ENCODE data around the gene PCDHB4.

The PCDHB4 gene

GRCh38 chr5:141121563-141121962 lies at the start of gene PCDHB4:
PCDHB4 (plus strand) TSS chr5:141121818; CDS start chr5:141121999, 181 bp downstream.
- DNase-seq (ENCODE audit: low read depth), result peak; percentile 2
- TF ChIP-seq MYC (IDR thresholded peaks at IDR 0.05; ENCODE audit: low read depth, low read length) (no peak), CTCF (IDR thresholded peaks at IDR 0.05; ENCODE audit: low read depth, low read length) (no peak), POLR2A (IDR thresholded peaks at IDR 0.05; ENCODE audit: extremely low read depth, insufficient read length) (no peak)

GRCh38 chr5:141077826-141078225 lies 43.8 kb upstream of the PCDHB4 start:
- no peak for TF ChIP-seq MYC (IDR thresholded peaks at IDR 0.05; ENCODE audit: low read depth, low read length)
- no peak for TF ChIP-seq MAX (IDR thresholded peaks at IDR 0.05; ENCODE audit: low read depth, low read length)
- no peak for TF ChIP-seq CTCF (IDR thresholded peaks at IDR 0.05; ENCODE audit: low read depth, low read length)
- no peak for TF ChIP-seq POLR2A (IDR thresholded peaks at IDR 0.05; ENCODE audit: extremely low read depth, insufficient read length)
- peak; percentile 24 for DNase-seq (ENCODE audit: low read depth)

More at GRCh38 chr5:141121563-141121962, at the start of gene PCDHB4:
- H3K4me3 ChIP-seq (ENCODE audit: low read depth, low read length), result no peak within 1 kb of the TSS

GRCh38 chr5:141082228-141082627 lies 39.4 kb upstream of the PCDHB4 start:
- H3K4me3 ChIP-seq (ENCODE audit: low read depth, low read length), result no peak overlapping the region
- DNase-seq (ENCODE audit: low read depth), result no peak
- TF ChIP-seq POLR2A (IDR thresholded peaks at IDR 0.05; ENCODE audit: extremely low read depth, insufficient read length), result no peak
- TF ChIP-seq CTCF (IDR thresholded peaks at IDR 0.05; ENCODE audit: low read depth, low read length), result no peak
- no peak for TF ChIP-seq MAX (IDR thresholded peaks at IDR 0.05; ENCODE audit: low read depth, low read length)
- TF ChIP-seq MYC (IDR thresholded peaks at IDR 0.05; ENCODE audit: low read depth, low read length), result no peak

More at GRCh38 chr5:141077826-141078225, 43.8 kb upstream of the PCDHB4 start:
- H3K4me3 ChIP-seq (ENCODE audit: low read depth, low read length), result no peak overlapping the region

GRCh38 chr5:141084487-141084989 lies 37.1 kb upstream of the PCDHB4 start:
- TF ChIP-seq MYC (IDR thresholded peaks at IDR 0.05; ENCODE audit: low read depth, low read length) (no peak), CTCF (IDR thresholded peaks at IDR 0.05; ENCODE audit: low read depth, low read length) (peak; percentile 52), MAX (IDR thresholded peaks at IDR 0.05; ENCODE audit: low read depth, low read length) (no peak)
- peak overlapping the region; percentile 56 for H3K4me3 ChIP-seq (ENCODE audit: low read depth, low read length)
- peak; percentile 65 for DNase-seq (ENCODE audit: low read depth)

- TF ChIP-seq POLR2A (IDR thresholded peaks at IDR 0.05; ENCODE audit: extremely low read depth, insufficient read length) (peak; percentile 16), CTCF (IDR thresholded peaks at IDR 0.05; ENCODE audit: low read depth, low read length) (peak; percentile 37), MYC (IDR thresholded peaks at IDR 0.05; ENCODE audit: low read depth, low read length) (no peak)
- DNase-seq (ENCODE audit: low read depth), result peak; percentile 61
- H3K4me3 ChIP-seq (ENCODE audit: low read depth, low read length), result no peak within 1 kb of the TSS
Observed at GRCh38 chr5:141094481-141095262, 26.9 kb upstream of the PCDHB4 start, which contains the start of gene PCDHB2. PCDHB2 (plus strand) TSS chr5:141094615; CDS start chr5:141094791, 176 bp downstream.

Data from NB4 (cell line).